H1 (cell line): ENCODE data around the gene VWA3B. TPM values are rescaled to one million over a fixed set of nuclear protein-coding genes. Genes with fewer than 3 reads are reported as not detected.
A peak's percentile ranks its signal among the peaks of the same experiment; 100 is the strongest.

Source experiments
- ASH2L ChIP-seq: fragments of 200-600, 300-600 bp; sonication (generic); IDR thresholded peaks from one replicate; pipeline ENCODE4 v1.7.1; 2017; ENCODE audit warnings: low read length
- GTF2F1 ChIP-seq: IDR thresholded peaks from 2 replicates; pipeline ENCODE4 v1.6.1; 2012; ENCODE audit warnings: low read depth, low read length, improper control_type of control experiment, borderline replicate concordance
- KDM5A ChIP-seq: fragments of 200-600 bp; IDR thresholded peaks from 2 replicates; pipeline ENCODE4 v1.7.1; 2012; ENCODE audit warnings: mild to moderate bottlenecking, low read length, inconsistent platforms, mixed read lengths
- SIN3A ChIP-seq, 2 experiments: IDR thresholded peaks in 1 of 2; conservative IDR thresholded peaks in 1 of 2; 2 replicates each; pipeline ENCODE4 v1.6.1; 2011 to 2012; ENCODE audit warnings: low read length in 2 of 2, improper control_type of control experiment in 1 of 2, low read depth in 1 of 2, mild to moderate bottlenecking in 1 of 2
- SP1 ChIP-seq: IDR thresholded peaks from 2 replicates; pipeline ENCODE4 v1.6.1; 2011; ENCODE audit warnings: low read depth, low read length
- SUZ12 ChIP-seq: fragments of 200-600 bp; sonication (generic); IDR thresholded peaks from 2 replicates; pipeline ENCODE4 v1.6.1; 2012; ENCODE audit warnings: mild to moderate bottlenecking, inconsistent platforms, low read length, moderate library complexity, mixed read lengths
- TAF1 ChIP-seq: IDR thresholded peaks from 2 replicates; pipeline ENCODE4 v1.6.1; 2011; ENCODE audit warnings: mild to moderate bottlenecking, low read depth, low read length
- TCF12 ChIP-seq: IDR thresholded peaks from 2 replicates; pipeline ENCODE4 v1.6.1; 2011; ENCODE audit warnings: low read depth, mild to moderate bottlenecking, low read length
- polyA plus RNA-seq, 7 experiments: library from polyadenylated mRNA; depleted of rRNA in 3 of 7; stranded (reverse) in 5 of 7; unstranded in 2 of 7; fragments of >200 nt in 5 of 7; fragments of 200-250 nt in 2 of 7; gene quantifications; 1 replicate in 5 of 7; 2 replicates in 1 of 7; 4 replicates in 1 of 7; pipeline versions ENCODE4 v1.2.1 to v1.2.3, GENCODE V29; 2011 to 2013; ENCODE audit warnings: missing spikeins in 2 of 7, mixed read lengths in 2 of 7
- total RNA-seq: library from RNA; stranded (reverse); fragmentation: NEBNext Ultra II Directional; extraction: Animal tissue kit (Norgen Biotek cat#: 25700); gene quantifications from 2 replicates; pipeline ENCODE4 v1.2.1, GENCODE V29; 2021
- TF ChIP-seq, protein P1 (sequence below): IDR thresholded peaks from 2 replicates; pipeline ENCODE4 v1.6.1; 2012; ENCODE audit warnings: inconsistent platforms
- TF ChIP-seq, protein P2 (sequence below): IDR thresholded peaks from 2 replicates; pipeline ENCODE4 v1.6.1; 2011; ENCODE audit warnings: low read length, improper control_type of control experiment

The VWA3B gene
- total and polyA plus RNA-seq, 2 of the 8 experiments (the other 6 are each of a cell fraction or from before 2014, with no cell fraction given): not detected

DNA sequence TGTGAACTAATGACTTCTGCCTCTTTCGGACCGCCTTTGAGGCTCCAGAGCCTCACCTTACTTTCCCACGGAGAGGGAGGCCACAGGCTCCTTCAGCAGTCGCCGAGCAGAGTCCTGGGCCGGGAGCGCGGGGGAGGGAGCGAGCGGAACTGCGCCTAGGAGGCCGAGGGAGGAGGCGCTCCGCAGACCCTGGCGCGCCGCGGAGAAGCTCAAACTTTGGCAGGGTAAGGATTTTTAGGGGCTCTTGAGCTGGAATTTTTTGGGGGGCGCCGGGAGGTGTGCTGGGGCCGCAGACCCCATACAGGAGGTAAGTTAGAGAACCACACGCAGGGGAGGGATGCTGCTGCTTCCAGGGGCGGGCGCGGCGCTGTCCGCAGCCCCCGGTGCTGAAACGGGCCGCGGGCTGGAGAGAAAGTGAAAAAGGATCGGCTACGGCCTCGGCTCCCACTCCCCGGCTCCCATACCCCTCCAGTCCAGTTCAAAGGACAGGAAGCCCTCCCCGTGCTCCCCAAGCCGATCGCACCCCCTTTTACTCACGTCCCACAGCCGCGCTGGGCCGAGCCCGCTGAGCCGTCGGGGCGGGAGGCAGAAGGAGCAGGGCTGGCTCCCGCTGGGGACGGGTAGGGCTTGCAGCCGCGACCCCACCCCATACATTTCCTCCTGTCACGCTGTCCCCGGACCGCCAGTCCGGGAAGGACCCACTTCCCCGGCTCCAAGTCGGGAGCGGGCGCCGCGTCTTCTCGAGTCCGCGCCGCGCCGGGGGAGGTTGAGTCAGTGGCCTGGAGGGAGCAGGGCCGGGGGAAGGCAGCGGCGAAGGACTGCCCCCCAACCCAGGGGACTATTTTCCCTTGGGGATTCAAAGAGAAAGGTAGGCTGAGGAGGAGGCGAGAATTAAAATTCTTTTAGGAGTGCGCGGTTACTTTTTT is 259.6 kb downstream of the VWA3B start, which contains the start of gene CNGA3 (continued):
- TF ChIP-seq SIN3A (conservative IDR thresholded peaks at IDR 0.05 in 1 of 2, IDR thresholded peaks at IDR 0.05 in 1 of 2; ENCODE audit: low read depth in 1 of 2, low read length in 2 of 2) (peak; percentile 89 to 91; a peak in 3 of 4 replicates), SUZ12 (peak; percentile 37; the same call in 1 of the 2 replicates), KDM5A (no peak), TCF12 (no peak), ASH2L (no peak), SP1 (no peak), GTF2F1 (no peak), TAF1 (no peak)
- TF ChIP-seq, protein P1, sequence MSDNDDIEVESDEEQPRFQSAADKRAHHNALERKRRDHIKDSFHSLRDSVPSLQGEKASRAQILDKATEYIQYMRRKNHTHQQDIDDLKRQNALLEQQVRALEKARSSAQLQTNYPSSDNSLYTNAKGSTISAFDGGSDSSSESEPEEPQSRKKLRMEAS: 0 out of 2 replicates have a peak, but pooled peaks have one; percentile 28
- TF ChIP-seq, protein P2, sequence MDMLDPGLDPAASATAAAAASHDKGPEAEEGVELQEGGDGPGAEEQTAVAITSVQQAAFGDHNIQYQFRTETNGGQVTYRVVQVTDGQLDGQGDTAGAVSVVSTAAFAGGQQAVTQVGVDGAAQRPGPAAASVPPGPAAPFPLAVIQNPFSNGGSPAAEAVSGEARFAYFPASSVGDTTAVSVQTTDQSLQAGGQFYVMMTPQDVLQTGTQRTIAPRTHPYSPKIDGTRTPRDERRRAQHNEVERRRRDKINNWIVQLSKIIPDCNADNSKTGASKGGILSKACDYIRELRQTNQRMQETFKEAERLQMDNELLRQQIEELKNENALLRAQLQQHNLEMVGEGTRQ: no peak
